ENCODE measurements around the gene FMC1.
A peak's percentile ranks its signal among the peaks of the same experiment; 100 is the strongest.
"Not testable (repeated sequence)": the region's sequence is repeated elsewhere in the genome, so short reads cannot be mapped to it uniquely, and the experiment has no call there.

FMC1 gene

DNA sequence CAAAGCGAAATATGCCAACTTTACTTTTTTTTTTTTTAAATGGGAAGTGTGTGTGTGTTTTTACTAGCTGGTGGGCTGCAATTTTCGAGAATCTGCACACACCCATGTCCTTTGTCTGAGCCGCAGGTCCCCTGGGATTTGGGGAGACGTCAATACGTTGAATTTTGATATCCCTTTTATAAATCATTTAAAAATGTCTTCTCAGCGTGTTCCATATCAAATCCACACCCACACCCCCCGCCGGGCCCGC lies 404 bp upstream of the FMC1 start:
- H3K4me3 ChIP-seq (ENCODE audit: low read length): peak overlapping the region; percentile 97
- TF ChIP-seq, protein P1, sequence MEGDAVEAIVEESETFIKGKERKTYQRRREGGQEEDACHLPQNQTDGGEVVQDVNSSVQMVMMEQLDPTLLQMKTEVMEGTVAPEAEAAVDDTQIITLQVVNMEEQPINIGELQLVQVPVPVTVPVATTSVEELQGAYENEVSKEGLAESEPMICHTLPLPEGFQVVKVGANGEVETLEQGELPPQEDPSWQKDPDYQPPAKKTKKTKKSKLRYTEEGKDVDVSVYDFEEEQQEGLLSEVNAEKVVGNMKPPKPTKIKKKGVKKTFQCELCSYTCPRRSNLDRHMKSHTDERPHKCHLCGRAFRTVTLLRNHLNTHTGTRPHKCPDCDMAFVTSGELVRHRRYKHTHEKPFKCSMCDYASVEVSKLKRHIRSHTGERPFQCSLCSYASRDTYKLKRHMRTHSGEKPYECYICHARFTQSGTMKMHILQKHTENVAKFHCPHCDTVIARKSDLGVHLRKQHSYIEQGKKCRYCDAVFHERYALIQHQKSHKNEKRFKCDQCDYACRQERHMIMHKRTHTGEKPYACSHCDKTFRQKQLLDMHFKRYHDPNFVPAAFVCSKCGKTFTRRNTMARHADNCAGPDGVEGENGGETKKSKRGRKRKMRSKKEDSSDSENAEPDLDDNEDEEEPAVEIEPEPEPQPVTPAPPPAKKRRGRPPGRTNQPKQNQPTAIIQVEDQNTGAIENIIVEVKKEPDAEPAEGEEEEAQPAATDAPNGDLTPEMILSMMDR (conservative IDR thresholded peaks at IDR 0.05; ENCODE audit: low read length): no peak
- no peak for DNase-seq (ENCODE audit: low read depth)

DNA sequence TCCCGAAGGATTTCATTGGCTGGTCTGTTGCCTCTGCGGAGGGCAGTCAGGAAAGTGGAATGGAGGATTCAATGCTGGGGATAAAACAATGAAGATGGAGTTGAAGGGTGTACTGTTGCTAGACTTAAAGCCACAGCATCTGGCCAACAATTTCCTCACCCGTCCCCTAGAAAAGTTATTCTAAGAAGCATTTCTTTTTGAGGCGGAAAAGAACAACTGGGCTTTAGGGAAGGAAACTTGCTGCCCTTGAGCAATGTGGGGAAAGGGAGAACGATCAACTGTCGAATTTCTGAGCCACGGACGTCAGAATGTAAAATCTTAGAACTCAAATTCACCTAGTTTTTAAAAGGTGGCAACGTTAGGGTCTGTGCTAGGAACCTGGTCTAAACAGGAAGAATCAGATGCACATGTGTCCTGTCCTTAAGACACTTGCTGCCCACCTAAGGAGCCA lies 664 bp downstream of the FMC1 start:
- peak overlapping the region; percentile 97 for H3K4me3 ChIP-seq (ENCODE audit: low read length)
- TF ChIP-seq, protein P1 (conservative IDR thresholded peaks at IDR 0.05; ENCODE audit: low read length): no peak
- no peak for DNase-seq (ENCODE audit: low read depth)

DNA sequence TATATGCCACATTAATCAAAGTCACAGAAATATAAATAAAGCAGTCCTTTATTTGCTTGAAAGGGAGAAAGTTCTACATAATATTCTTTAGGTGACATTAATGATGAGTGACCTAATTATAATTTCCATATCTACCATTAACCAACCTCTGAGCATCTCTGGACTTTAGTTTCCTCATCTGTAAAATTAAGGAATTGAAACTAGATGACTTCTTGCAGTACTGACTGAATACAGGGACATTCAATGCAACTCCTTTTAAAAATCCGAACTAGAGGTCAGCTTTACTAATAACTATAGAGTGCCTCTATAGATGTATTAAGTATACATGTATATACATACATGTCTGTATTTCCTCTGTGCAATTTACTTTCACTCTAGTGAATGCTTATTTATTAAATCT lies 3.9 kb downstream of the FMC1 start:
- TF ChIP-seq, protein P1 (conservative IDR thresholded peaks at IDR 0.05; ENCODE audit: low read length): no peak
- no peak overlapping the region for H3K4me3 ChIP-seq (ENCODE audit: low read length)
- DNase-seq (ENCODE audit: low read depth): no peak

DNA sequence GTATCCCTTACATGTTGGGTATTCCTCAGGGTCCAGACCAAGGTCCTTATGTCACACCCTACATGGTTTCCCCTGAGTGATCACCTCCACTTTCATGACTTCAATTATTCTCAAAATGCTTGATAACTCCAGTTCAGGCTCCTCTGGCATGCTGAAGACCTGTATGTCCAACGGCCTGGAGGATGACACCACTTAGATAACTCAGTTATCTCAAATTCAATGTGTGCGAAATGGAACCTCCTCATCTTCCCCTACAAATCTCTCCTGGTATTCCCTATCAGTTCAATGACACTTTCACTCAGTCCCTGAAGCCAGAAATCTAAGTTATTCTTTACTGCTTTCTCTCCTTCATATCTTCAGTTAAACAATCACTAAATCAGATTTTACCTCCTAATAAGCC lies 9.9 kb downstream of the FMC1 start:
- DNase-seq (ENCODE audit: low read depth): no peak
- no peak overlapping the region for H3K4me3 ChIP-seq (ENCODE audit: low read length)
- TF ChIP-seq, protein P1 (conservative IDR thresholded peaks at IDR 0.05; ENCODE audit: low read length): no peak

DNA sequence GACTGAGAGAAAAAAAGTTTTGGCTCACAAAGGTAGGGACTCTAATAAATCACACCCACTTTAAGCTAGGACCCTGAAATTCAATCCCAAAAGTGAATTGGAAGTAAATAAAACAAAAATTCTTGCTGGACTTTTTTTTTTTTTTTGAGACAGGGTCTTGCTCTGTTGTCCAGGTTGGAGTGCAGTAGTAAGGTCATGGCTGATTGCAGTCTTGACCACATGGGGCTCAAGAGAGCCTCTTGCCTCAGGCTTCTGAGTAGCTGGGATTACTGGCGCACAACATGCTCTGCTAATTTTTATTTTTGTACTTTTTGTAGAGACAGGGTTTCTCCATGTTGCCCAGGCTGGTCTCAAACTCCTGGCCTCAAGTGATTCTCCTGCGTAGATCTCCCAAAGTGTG lies 13.6 kb downstream of the FMC1 start:
- no peak for DNase-seq (ENCODE audit: low read depth)
- no peak overlapping the region for H3K4me3 ChIP-seq (ENCODE audit: low read length)
- TF ChIP-seq, protein P1 (conservative IDR thresholded peaks at IDR 0.05; ENCODE audit: low read length): no peak

DNA sequence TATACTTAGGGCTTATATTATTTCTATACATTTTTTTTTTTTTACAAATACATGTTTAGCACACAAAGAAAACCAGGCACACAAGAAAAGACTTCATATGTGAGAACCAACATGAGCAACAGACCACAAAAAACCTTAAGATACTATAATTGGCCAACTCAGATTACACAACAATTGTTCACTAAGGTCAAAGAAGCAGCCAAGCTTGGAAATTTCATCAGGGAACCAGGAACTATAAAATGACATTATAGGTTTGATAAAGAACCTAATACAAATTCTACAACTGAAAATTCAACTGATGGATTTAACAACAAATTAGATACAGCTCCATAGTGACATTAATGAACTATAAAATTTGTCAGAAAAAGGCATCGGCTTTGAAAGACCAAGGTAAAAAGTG lies 14.2 kb downstream of the FMC1 start:
- TF ChIP-seq, protein P1 (conservative IDR thresholded peaks at IDR 0.05; ENCODE audit: low read length): no peak
- peak; percentile 36 for DNase-seq (ENCODE audit: low read depth)
- H3K4me3 ChIP-seq (ENCODE audit: low read length): no peak overlapping the region

DNA sequence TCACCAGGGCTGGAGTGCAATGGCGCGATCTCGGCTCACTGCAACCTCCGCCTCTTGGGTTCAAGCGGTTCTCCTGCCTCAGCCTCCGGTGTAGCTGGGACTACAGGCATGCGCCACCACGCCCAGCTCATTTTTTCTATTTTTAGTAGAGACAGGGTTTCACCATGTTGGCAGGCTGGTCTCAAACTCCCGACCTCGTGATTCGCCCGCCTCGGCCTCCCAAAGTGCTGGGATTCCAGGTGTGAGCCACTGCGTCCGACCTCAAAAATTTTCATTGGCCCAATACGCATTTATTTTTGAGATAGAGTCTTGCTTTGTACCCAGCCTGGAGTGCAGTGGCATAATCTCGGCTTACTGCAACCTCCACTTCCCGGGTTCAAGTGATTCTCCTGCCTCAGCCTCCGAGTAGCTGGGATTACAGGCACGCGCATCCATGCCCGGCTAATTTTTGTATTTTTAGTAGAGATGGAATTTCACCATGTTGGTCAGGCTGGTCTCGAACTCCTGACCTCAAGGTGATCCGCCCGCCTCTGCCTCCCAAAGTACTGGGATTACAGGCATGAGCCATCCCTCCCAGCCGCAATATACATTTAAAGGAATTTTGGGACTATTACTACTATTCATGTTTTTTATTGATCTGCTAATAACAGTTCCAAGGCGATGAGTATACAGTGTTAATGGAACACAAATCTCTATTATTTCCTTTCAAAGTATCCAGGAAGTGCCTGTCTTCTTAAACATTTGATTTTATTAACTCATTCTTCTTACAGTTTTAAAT lies 16.8 kb downstream of the FMC1 start:
- not testable (repeated sequence) for DNase-seq (ENCODE audit: low read depth)
- H3K4me3 ChIP-seq (ENCODE audit: low read length): peak overlapping the region; percentile 77
